Left ventricle myocardium inferior (tissue), 1 donor: ENCODE measurements around the gene GJC1. TPM values are rescaled to one million over a fixed set of nuclear protein-coding genes. Genes with fewer than 3 reads are reported as not detected.
"Not testable (repeated sequence)": the region's sequence is repeated elsewhere in the genome, so short reads cannot be mapped to it uniquely, and the experiment has no call there.

Experiments used
- DNase-seq: peaks from one replicate; pipeline ENCODE4 v3.0.0-alpha.2; 2020
- H3K27ac ChIP-seq: fragments of 200-600 bp; replicated peaks from 2 replicates; pipeline ENCODE4 v1.8.0; 2021
- H3K27me3 ChIP-seq: fragments of 200-600 bp; 2 replicates; pipeline ENCODE4 v1.8.0; 2021; ENCODE audit warnings: low read depth
- H3K36me3 ChIP-seq: fragments of 200-600 bp; 2 replicates; pipeline ENCODE4 v1.8.0; 2021
- H3K4me1 ChIP-seq: fragments of 200-600 bp; 2 replicates; pipeline ENCODE4 v1.8.0; 2021
- H3K4me3 ChIP-seq: fragments of 200-600 bp; 2 replicates; pipeline ENCODE4 v1.8.0; 2021; ENCODE audit warnings: mild to moderate bottlenecking, moderate library complexity
- H3K9me3 ChIP-seq: fragments of 200-600 bp; replicated peaks from 2 replicates; pipeline ENCODE4 v1.8.0; 2021
- intact Hi-C: fragments of 100-400 bp; cut with micrococcal nuclease; formaldehyde crosslinking; loops from one replicate; pipeline ENCODE4 v1.11.0; 2022
- total RNA-seq: library from RNA; stranded (reverse); fragmentation: NEBNext Ultra II Directional; extraction: Animal tissue kit (Norgen Biotek cat#: 25700); gene quantifications from one replicate; pipeline ENCODE4 v1.2.1, GENCODE V29; 2021
- TF ChIP-seq, protein P1 (sequence below): fragments of 200-600 bp; IDR thresholded peaks from 2 replicates; pipeline ENCODE4 v1.8.0; 2021; ENCODE audit warnings: antibody characterized with exemption, mild to moderate bottlenecking, borderline replicate concordance
- donor health status: DM: no; HTN: yes; CAD: no; lungs with severe emphysema.

Gene GJC1
- total RNA-seq, 1 donor from 2014 or later, result 18.8 TPM

DNA sequence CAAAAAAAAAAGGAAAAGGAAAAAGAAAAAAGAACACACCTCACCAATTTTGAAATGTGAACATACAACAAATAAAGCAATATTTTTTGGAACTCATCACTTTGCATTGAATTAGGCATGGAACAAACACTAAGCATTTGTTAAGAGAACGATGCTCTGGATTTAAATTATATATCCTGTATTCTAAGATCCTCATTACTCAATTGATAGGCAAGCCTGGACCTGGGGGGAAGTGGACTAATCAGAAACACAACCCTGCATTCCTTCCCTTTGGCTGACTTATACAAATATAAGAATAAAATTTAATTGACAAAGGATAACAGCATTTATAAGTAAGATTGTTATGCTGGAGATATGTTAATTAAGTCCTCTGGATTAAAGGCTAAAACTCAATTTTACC is 2.2 kb downstream of the GJC1 start:
- peak overlapping the region; percentile 94 for H3K27ac ChIP-seq
- H3K4me1 ChIP-seq, result peaks cover 63% of the 10 kb centered on the region
- DNase-seq, result no peak
- no peaks in the 10 kb centered on the region for H3K9me3 ChIP-seq
- peak overlapping the region; percentile 80 for H3K4me3 ChIP-seq
- H3K36me3 ChIP-seq, result no peaks in the 10 kb centered on the region
- peaks cover 37% of the 10 kb centered on the region for H3K27me3 ChIP-seq
- intact Hi-C loops, result loop anchor here (5.0 kb wide), 1 partner anchor 41 kb away; no protein-coding TSS in a partner anchor
- TF ChIP-seq, protein P1, sequence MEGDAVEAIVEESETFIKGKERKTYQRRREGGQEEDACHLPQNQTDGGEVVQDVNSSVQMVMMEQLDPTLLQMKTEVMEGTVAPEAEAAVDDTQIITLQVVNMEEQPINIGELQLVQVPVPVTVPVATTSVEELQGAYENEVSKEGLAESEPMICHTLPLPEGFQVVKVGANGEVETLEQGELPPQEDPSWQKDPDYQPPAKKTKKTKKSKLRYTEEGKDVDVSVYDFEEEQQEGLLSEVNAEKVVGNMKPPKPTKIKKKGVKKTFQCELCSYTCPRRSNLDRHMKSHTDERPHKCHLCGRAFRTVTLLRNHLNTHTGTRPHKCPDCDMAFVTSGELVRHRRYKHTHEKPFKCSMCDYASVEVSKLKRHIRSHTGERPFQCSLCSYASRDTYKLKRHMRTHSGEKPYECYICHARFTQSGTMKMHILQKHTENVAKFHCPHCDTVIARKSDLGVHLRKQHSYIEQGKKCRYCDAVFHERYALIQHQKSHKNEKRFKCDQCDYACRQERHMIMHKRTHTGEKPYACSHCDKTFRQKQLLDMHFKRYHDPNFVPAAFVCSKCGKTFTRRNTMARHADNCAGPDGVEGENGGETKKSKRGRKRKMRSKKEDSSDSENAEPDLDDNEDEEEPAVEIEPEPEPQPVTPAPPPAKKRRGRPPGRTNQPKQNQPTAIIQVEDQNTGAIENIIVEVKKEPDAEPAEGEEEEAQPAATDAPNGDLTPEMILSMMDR, result no peak

DNA sequence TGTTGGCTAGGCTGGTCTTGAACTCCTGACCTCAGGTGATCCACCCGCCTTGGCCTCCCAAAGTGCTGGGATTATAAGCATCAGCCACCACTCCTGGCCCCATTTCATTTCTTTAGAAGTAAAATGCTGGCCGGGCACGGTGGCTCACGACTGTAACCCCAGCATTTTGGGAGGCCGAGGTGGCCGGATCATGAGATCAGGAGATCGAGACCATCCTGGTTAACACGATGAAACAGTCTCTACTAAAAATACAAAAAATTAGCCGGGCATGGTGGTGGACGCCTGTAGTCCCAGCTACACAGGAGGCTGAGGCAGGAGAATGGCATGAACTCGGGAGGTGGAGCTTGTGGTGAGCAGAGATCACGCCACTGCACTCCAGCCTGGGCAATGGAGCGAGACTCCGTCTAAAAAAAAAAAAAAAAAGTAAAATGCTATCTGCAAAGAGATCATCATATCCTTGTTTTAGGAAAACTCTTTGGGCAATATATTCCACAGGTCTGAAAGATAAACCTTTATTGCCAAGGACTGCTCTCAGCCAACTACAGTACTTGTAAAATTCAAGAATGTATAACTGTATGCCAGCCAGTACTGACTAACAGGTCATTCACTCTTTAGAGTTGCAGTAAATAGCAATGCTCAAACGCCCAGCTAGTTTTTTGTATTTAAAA is 3.8 kb downstream of the GJC1 start:
- Histone ChIP-seq H3K36me3 (no peaks in the 10 kb centered on the region), H3K9me3 (no peaks in the 10 kb centered on the region), H3K4me1 (peaks cover 66% of the 10 kb centered on the region), H3K27ac (peak overlapping the region; percentile 94), H3K27me3 (peaks cover 32% of the 10 kb centered on the region), H3K4me3 (peak overlapping the region; percentile 80)
- intact Hi-C loops, result loop anchor here (5.0 kb wide), 1 partner anchor 39 kb away; no protein-coding TSS in a partner anchor
- no peak for DNase-seq
- TF ChIP-seq, protein P1, result no peak

DNA sequence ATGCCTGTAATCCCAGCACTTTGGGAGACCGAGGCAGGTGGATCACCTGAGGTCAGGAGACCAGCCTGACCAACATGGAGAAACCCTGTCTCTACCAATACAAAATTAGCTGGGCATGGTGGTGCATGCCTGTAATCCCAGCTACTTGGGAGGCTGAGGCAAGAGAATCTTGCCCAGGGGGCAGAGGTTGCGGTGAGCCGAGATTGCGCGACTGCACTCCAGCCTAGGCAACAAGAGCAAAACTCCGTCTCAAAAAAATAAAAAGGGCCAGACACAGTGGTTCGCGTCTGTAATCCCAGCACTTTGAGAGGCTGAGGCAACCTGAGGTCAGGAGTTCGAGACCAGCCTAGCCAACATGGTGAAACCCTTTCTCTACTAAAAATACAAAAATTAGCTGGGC is 4.9 kb downstream of the GJC1 start:
- not testable (repeated sequence) for H3K4me3 ChIP-seq, DNase-seq, H3K9me3 ChIP-seq, H3K36me3 ChIP-seq
- peak overlapping the region; percentile 94 for H3K27ac ChIP-seq
- H3K4me1 ChIP-seq, result peaks cover 66% of the 10 kb centered on the region
- H3K27me3 ChIP-seq, result peaks cover 23% of the 10 kb centered on the region
- intact Hi-C loops, result loop anchor here (5.0 kb wide), 1 partner anchor 38 kb away; no protein-coding TSS in a partner anchor

DNA sequence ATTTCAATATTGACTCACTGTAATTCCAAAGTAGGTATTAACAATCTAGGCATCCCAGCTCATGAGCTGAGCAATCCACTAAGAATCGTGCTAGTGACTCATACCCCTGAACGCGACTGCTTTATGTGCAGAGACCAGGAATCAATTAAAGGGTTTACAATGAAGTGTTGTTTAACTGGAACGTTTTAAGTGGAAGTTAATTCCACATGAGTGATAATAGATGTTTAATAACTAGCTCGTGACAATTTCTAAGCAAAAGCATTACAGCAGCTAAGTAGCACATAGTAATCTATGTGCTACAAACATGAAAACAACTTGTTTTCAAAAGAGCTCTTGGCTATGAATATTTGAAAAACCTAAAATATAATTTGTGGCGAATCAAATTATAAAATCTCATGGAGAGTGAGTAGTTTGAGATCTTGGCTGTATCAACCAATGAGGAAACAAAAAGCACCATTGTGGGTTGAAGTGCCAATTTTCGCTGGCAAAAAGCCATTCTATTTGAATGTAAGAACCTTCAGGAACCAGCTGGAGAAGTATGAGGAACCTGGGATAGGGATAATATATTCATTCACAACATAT is 9.4 kb downstream of the GJC1 start:
- no peaks in the 10 kb centered on the region for H3K27me3 ChIP-seq
- no peak for DNase-seq
- H3K27ac ChIP-seq, result peak overlapping the region; percentile 37
- H3K4me3 ChIP-seq, result no peak overlapping the region
- TF ChIP-seq, protein P1, result no peak
- intact Hi-C loops, result no loop called here
- no peaks in the 10 kb centered on the region for H3K36me3 ChIP-seq
- peaks cover 35% of the 10 kb centered on the region for H3K4me1 ChIP-seq
- H3K9me3 ChIP-seq, result no peaks in the 10 kb centered on the region

DNA sequence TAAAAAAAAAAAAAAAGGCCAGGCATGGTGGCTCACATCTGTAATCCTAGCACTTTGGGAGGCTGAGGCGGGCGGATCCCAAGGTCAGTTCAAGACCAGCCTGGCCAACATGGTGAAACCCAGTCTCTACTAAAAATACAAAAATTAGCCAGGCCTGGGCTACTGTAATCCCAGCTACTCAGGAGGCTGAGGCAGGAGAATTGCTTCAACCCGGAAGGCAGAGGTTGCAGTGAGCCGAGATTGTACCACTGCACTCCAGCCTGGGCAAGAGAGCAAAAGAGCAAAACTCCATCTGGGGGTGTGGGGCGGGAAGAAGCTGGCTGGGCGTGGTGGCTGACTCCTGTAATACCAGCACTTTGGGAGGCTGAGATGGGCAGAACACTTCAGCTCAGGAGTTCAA is 11.6 kb downstream of the GJC1 start:
- DNase-seq, H3K36me3 ChIP-seq, H3K4me3 ChIP-seq, H3K27me3 ChIP-seq, H3K27ac ChIP-seq, H3K9me3 ChIP-seq, intact Hi-C loops: not testable (repeated sequence)
- H3K4me1 ChIP-seq, result peaks cover 51% of the 10 kb centered on the region

DNA sequence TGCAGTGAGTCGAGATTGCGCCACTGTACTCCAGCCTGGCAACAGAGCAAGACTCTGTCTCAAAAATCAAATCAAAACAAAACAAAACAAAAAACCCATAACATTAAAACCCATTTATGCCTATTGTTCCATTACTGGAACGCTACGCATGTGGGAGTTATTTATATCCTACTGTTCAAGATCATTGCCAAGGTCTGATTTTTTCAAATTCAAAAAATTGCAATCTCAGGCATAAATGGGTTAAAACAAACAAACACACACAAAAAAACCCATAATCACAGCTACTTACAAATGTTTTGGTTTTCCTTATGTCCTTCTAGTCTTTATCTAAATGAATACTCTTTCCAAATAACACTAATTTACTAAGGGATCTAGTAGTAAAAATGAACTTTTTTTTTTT is 17.8 kb downstream of the GJC1 start:
- no peaks in the 10 kb centered on the region for H3K9me3 ChIP-seq
- no peaks in the 10 kb centered on the region for H3K36me3 ChIP-seq
- DNase-seq, result no peak
- no peaks in the 10 kb centered on the region for H3K27me3 ChIP-seq
- peak overlapping the region; percentile 66 for H3K27ac ChIP-seq
- TF ChIP-seq, protein P1, result no peak
- intact Hi-C loops, result no loop called here
- no peak overlapping the region for H3K4me3 ChIP-seq
- peaks cover 39% of the 10 kb centered on the region for H3K4me1 ChIP-seq

DNA sequence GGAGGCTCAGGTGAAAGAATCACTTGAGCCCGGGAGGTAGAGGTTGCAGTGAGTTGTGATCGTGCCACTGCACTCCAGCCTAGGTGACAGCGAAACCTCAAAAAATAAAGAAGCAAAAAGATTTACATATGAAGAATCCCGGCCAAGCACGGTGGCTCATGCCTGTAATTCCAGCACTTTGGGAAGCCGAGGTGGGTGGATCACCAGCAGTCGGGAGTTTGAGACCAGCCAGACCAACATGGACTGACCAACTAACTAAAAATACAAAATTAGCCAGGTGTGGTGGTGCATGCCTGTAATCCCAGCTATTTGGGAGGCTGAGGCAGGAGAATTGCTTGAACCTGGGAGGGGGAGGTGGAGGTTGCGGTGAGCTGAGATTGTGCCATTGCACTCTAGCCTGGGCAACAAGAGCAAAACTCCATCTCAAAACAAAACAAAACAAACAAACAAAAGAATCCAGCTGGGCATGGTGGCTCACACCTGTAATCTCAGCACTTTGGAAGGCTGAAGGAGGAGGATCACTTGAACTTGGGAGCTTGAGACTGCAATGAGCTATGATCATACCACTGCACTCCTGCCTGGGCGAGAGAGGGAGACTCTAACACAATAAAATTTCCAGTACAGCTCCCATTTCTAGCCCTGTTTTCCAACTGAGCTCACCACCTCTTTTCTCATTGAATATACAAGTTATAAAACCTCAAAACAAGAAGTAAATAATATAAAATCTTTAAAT is 21.3 kb downstream of the GJC1 start:
- H3K9me3 ChIP-seq, DNase-seq, H3K27ac ChIP-seq, H3K27me3 ChIP-seq, H3K4me3 ChIP-seq, intact Hi-C loops: not testable (repeated sequence)
- H3K4me1 ChIP-seq, result peaks cover 37% of the 10 kb centered on the region
- peaks cover 27% of the 10 kb centered on the region for H3K36me3 ChIP-seq
